Right lobe of liver (tissue), 4 donors: ENCODE measurements around the gene GRB2.

Experiments used
- POLR2A ChIP-seq: fragments of 450-650 bp; IDR thresholded peaks from one replicate; pipeline ENCODE4 v1.6.1; 2017; ENCODE audit warnings: antibody characterized with exemption, mild to moderate bottlenecking
- TF ChIP-seq, protein P1 (sequence below), 4 donors: fragments of 200-600 bp in 3 of 4; fragments of 450-650 bp in 1 of 4; IDR thresholded peaks; one replicate each; pipeline versions ENCODE4 v1.5.1 to v1.8.0; 2016 to 2022; ENCODE audit warnings: antibody characterized with exemption in 4 of 4, mild to moderate bottlenecking in 2 of 4
- donor health status: DM: no; HTN: no; CAD: no.
- donor health status: DM: no; HTN: no; CAD: no.
- donor health status: DM: no; HTN: yes; CAD: no.

DNA sequence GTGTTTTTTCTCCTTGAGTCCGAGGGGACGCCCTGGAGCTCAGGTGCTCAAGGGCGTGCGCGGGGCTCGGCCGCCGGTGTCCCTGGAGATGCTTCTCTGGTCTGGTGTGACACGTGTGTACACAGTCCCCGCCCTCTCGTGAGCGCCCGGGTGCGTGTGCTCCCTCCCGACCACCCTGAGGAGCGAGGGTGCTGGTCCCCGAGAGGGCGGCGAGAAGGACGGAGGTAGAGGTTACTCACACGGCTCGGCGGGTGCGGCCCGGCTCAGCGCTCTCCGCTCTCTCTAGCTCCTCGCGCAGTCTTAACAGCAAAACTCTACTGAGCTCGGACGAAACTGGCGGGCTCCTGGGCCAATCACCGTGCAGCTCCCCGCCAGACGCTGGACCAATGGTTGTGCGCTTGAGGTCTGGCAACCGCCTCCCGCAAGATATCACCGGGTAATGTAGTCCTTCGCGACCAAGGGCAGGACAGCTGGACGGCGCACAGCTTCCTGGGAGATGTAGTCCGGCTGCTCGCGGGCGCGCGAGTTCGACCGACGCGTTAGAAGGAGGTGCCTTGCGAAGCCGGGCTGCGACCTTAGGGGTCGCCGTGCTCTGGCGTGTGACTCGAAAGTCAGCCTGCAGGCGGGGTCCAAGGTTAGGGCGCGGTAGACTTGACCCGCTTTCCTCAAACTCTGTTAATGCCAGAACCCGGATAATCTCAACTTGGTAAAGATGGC, 116.2 kb downstream of the GRB2 start, which contains the start of gene SLC25A19:
- TF ChIP-seq, protein P1, sequence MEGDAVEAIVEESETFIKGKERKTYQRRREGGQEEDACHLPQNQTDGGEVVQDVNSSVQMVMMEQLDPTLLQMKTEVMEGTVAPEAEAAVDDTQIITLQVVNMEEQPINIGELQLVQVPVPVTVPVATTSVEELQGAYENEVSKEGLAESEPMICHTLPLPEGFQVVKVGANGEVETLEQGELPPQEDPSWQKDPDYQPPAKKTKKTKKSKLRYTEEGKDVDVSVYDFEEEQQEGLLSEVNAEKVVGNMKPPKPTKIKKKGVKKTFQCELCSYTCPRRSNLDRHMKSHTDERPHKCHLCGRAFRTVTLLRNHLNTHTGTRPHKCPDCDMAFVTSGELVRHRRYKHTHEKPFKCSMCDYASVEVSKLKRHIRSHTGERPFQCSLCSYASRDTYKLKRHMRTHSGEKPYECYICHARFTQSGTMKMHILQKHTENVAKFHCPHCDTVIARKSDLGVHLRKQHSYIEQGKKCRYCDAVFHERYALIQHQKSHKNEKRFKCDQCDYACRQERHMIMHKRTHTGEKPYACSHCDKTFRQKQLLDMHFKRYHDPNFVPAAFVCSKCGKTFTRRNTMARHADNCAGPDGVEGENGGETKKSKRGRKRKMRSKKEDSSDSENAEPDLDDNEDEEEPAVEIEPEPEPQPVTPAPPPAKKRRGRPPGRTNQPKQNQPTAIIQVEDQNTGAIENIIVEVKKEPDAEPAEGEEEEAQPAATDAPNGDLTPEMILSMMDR (IDR thresholded peaks at IDR 0.05) = no peak
- TF ChIP-seq POLR2A = peak; percentile 97
